HFFc6 (cell line): Measurements from ENCODE around the gene FOXK1. TPM values are rescaled to one million over a fixed set of nuclear protein-coding genes. Genes with fewer than 3 reads are reported as not detected.

Source experiments
- DNase-seq: peaks from one replicate; pipeline ENCODE4 v3.0.0-alpha.2; 2018
- H3K27ac Mint-ChIP-seq: 2 replicates; pipeline ENCODE4 v1.8.0; 2020; ENCODE audit warnings: mild to moderate bottlenecking, mixed read lengths
- H3K27me3 Mint-ChIP-seq: 2 replicates; pipeline ENCODE4 v1.8.0; 2021; ENCODE audit warnings: mild to moderate bottlenecking, moderate library complexity, mixed read lengths; ENCODE audit not compliant: insufficient read depth
- H3K36me3 Mint-ChIP-seq: 2 replicates; pipeline ENCODE4 v1.8.0; 2021; ENCODE audit warnings: low read depth, mixed read lengths
- H3K4me1 Mint-ChIP-seq: 2 replicates; pipeline ENCODE4 v1.8.0; 2020; ENCODE audit warnings: low read depth, mixed read lengths
- H3K4me3 Mint-ChIP-seq: 2 replicates; pipeline ENCODE4 v1.8.0; 2020; ENCODE audit warnings: mild to moderate bottlenecking, moderate library complexity, mixed read lengths
- H3K9me3 Mint-ChIP-seq: 2 replicates; pipeline ENCODE4 v1.8.0; 2020; ENCODE audit warnings: mild to moderate bottlenecking, mixed read lengths
- CTCF ChIP-seq: fragments of 200-600 bp; sonication (generic); IDR thresholded peaks from 2 replicates; pipeline ENCODE4 v1.5.0; 2021; ENCODE audit warnings: antibody characterized with exemption, mild to moderate bottlenecking
- total RNA-seq, 6 experiments: library from RNA; stranded (reverse); fragmentation: NEBNext Ultra II Directional; extraction: Animal tissue kit (Norgen Biotek cat#: 25700); gene quantifications; 2 replicates in 1 of 6; 3 replicates in 5 of 6; pipeline ENCODE4 v1.2.3, GENCODE V29; 2021

Gene FOXK1
- total RNA-seq, 6 experiments from 2014 or later, result 33.8 to 39.4 (median 36.2) TPM

GRCh38 chr7:4788627-4789189 lies 106.6 kb downstream of the FOXK1 start:
- Mint-ChIP-seq H3K9me3 (no peaks in the 10 kb centered on the region), H3K36me3 (peaks cover 6% of the 10 kb centered on the region), H3K27me3 (no peaks in the 10 kb centered on the region; the same call in 1 of the 2 replicates), H3K4me3 (no peak overlapping the region), H3K4me1 (no peaks in the 10 kb centered on the region), H3K27ac (no peak overlapping the region)
- no peak for TF ChIP-seq CTCF
- DNase-seq, result no peak

GRCh38 chr7:4789194-4790077 lies 107.3 kb downstream of the FOXK1 start:
- H3K4me3 Mint-ChIP-seq, result no peak overlapping the region
- no peaks in the 10 kb centered on the region for H3K4me1 Mint-ChIP-seq
- peaks cover 13% of the 10 kb centered on the region for H3K36me3 Mint-ChIP-seq
- no peak for TF ChIP-seq CTCF
- H3K27me3 Mint-ChIP-seq, result no peaks in the 10 kb centered on the region; the same call in 1 of the 2 replicates
- no peak overlapping the region for H3K27ac Mint-ChIP-seq
- H3K9me3 Mint-ChIP-seq, result no peaks in the 10 kb centered on the region
- no peak for DNase-seq

- Mint-ChIP-seq H3K36me3 (peaks cover 16% of the 10 kb centered on the region), H3K9me3 (no peaks in the 10 kb centered on the region), H3K4me3 (no peak overlapping the region), H3K27ac (no peak overlapping the region), H3K4me1 (no peaks in the 10 kb centered on the region), H3K27me3 (no peaks in the 10 kb centered on the region; the same call in 1 of the 2 replicates)
- DNase-seq, result no peak
- TF ChIP-seq CTCF, result no peak
These were observed 108.0 kb downstream of the FOXK1 start for GRCh38 chr7:4790078-4790465.

- no peak for DNase-seq
These were observed 108.5 kb downstream of the FOXK1 start for GRCh38 chr7:4790516-4790991.

More at GRCh38 chr7:4790516-4790991, 108.5 kb downstream of the FOXK1 start:
- Mint-ChIP-seq H3K27me3 (no peaks in the 10 kb centered on the region; the same call in 1 of the 2 replicates), H3K9me3 (no peaks in the 10 kb centered on the region), H3K4me3 (no peak overlapping the region), H3K4me1 (no peaks in the 10 kb centered on the region), H3K36me3 (peaks cover 16% of the 10 kb centered on the region), H3K27ac (no peak overlapping the region)
- no peak for TF ChIP-seq CTCF
